Gastrocnemius medialis (tissue), 4 donors: ENCODE results near the gene ANKRD11. TPM values are rescaled to one million over a fixed set of nuclear protein-coding genes. Genes with fewer than 3 reads are reported as not detected.

Experiments
- ATAC-seq, 2 donors: fragments of 150-250 bp; one replicate each; pipeline ENCODE4 v1.9.1; 2016
- DNase-seq, 2 donors: peaks; one replicate each; pipeline ENCODE4 v3.0.0-alpha.2; 2019
- H3K27ac ChIP-seq, 4 donors: fragments of 200-600 bp; sonication (generic); 1 replicate in 1 of 4; 2 replicates in 3 of 4; pipeline ENCODE4 v1.5.1; 2016 to 2018; ENCODE audit warnings: mild to moderate bottlenecking in 2 of 4, moderate library complexity in 1 of 4
- H3K27me3 ChIP-seq, 3 donors: fragments of 200-600 bp; sonication (generic) in 2 of 3; 1 replicate in 1 of 3; 2 replicates in 2 of 3; pipeline versions ENCODE4 v1.5.1 to v1.6.0; 2016 to 2019; ENCODE audit warnings: mild to moderate bottlenecking in 1 of 3, moderate library complexity in 1 of 3
- H3K36me3 ChIP-seq, 2 donors: fragments of 200-600 bp; sonication (generic) in 1 of 2; one replicate each; pipeline ENCODE4 v1.5.1; 2017 to 2018
- H3K4me1 ChIP-seq, 2 donors: fragments of 200-600 bp; sonication (generic) in 1 of 2; one replicate each; pipeline ENCODE4 v1.5.1; 2016 to 2017; ENCODE audit warnings: mild to moderate bottlenecking in 2 of 2
- H3K4me3 ChIP-seq, 4 donors: fragments of 200-600 bp; sonication (generic) in 3 of 4; 1 replicate in 1 of 4; 2 replicates in 3 of 4; pipeline ENCODE4 v1.5.1; 2016 to 2019; ENCODE audit warnings: mild to moderate bottlenecking in 2 of 4
- H3K9me3 ChIP-seq, 3 donors: fragments of 200-600 bp; sonication (generic) in 2 of 3; 1 replicate in 1 of 3; 2 replicates in 2 of 3; pipeline ENCODE4 v1.5.1; 2016 to 2019
- CTCF ChIP-seq, 5 experiments: fragments of 450-650 bp in 3 of 5; fragments of 200-600 bp in 2 of 5; sonication (generic) in 2 of 5; IDR thresholded peaks in 4 of 5; conservative IDR thresholded peaks in 1 of 5; 1 replicate in 4 of 5; 2 replicates in 1 of 5; pipeline ENCODE4 v1.5.1; 2016 to 2019; ENCODE audit warnings: antibody characterized with exemption in 5 of 5, mild to moderate bottlenecking in 3 of 5, moderate library complexity in 3 of 5
- POLR2A ChIP-seq, 2 donors: fragments of 450-650 bp; IDR thresholded peaks; one replicate each; pipeline ENCODE4 v1.6.1; 2017; ENCODE audit warnings: antibody characterized with exemption in 2 of 2, mild to moderate bottlenecking in 2 of 2, moderate library complexity in 2 of 2
- in situ Hi-C, 4 donors: fragments of 200-750 bp; cut with MboI; loops; one replicate each; pipeline versions ENCODE4 v1.15.0 to v1.8.0; 2017; ENCODE audit warnings: low sequenced_read_pairs in 4 of 4
- intact Hi-C: fragments of 100-400 bp; cut with DNase I; formaldehyde crosslinking; loops from one replicate; pipeline ENCODE4 v1.15.1; 2023; ENCODE audit warnings: low total_unique reads
- total RNA-seq, 4 donors: library from RNA; depleted of rRNA; stranded (reverse); fragments of >200 nt; gene quantifications; one replicate each; pipeline versions ENCODE4 v1.1.0 to v1.2.3, GENCODE V29; 2016

The ANKRD11 gene
- total RNA-seq, 4 donors from 2014 or later = 26.0 to 77.0 (median 55.0) TPM

GRCh38 chr16:89453501-89454321 is 36.6 kb downstream of the ANKRD11 start:
- intact Hi-C loops (no loop called here), in situ Hi-C loops (no loop called here)
- Histone ChIP-seq H3K27ac (peak overlapping the region in 3 of 4 donors; percentile 13 to 53 (median 41)), H3K4me1 (peaks cover 44 to 45% of the 10 kb centered on the region in 2 donors), H3K4me3 (no peak overlapping the region), H3K27me3 (no peaks in the 10 kb centered on the region), H3K9me3 (no peaks in the 10 kb centered on the region), H3K36me3 (no peaks in the 10 kb centered on the region)
- TF ChIP-seq CTCF (IDR thresholded peaks at IDR 0.05 in 4 of 5, conservative IDR thresholded peaks at IDR 0.05 in 1 of 5) (peak in 3 of 5 experiments; percentile 26 to 31 (median 28)), POLR2A (IDR thresholded peaks at IDR 0.05) (no peak)
- DNase-seq (peak in 1 of 2 donors; percentile 45), ATAC-seq (peak in 1 of 2 donors; percentile 57)

GRCh38 chr16:89452925-89453324 is 37.4 kb downstream of the ANKRD11 start:
- peaks cover 46 to 51% of the 10 kb centered on the region in 2 donors for H3K4me1 ChIP-seq
- intact Hi-C loops = no loop called here

GRCh38 chr16:89452241-89452640 is 38.1 kb downstream of the ANKRD11 start:
- no peaks in the 10 kb centered on the region for H3K27me3 ChIP-seq
- ATAC-seq (peak in 1 of 2 donors; percentile 40), DNase-seq (no peak)
- intact Hi-C loops = no loop called here
- no peaks in the 10 kb centered on the region for H3K36me3 ChIP-seq
- TF ChIP-seq POLR2A (IDR thresholded peaks at IDR 0.05) (no peak), CTCF (IDR thresholded peaks at IDR 0.05 in 4 of 5, conservative IDR thresholded peaks at IDR 0.05 in 1 of 5) (no peak)
- no peak overlapping the region for H3K4me3 ChIP-seq
- H3K9me3 ChIP-seq = no peaks in the 10 kb centered on the region
- H3K27ac ChIP-seq = peak overlapping the region in 1 of 4 donors; percentile 18
- peaks cover 51 to 58% of the 10 kb centered on the region in 2 donors for H3K4me1 ChIP-seq
- in situ Hi-C loops = no loop called here

More at GRCh38 chr16:89452925-89453324, 37.4 kb downstream of the ANKRD11 start:
- DNase-seq = no peak
- TF ChIP-seq CTCF (IDR thresholded peaks at IDR 0.05 in 4 of 5, conservative IDR thresholded peaks at IDR 0.05 in 1 of 5) (no peak), POLR2A (IDR thresholded peaks at IDR 0.05) (no peak)
- no peak for ATAC-seq
- H3K4me3 ChIP-seq = no peak overlapping the region
- no peaks in the 10 kb centered on the region for H3K9me3 ChIP-seq
- in situ Hi-C loops = no loop called here
- H3K27ac ChIP-seq = peak overlapping the region in 2 of 4 donors; percentile 13 to 53
- no peaks in the 10 kb centered on the region for H3K27me3 ChIP-seq
- H3K36me3 ChIP-seq = no peaks in the 10 kb centered on the region

GRCh38 chr16:89450537-89450936 is 39.8 kb downstream of the ANKRD11 start:
- Histone ChIP-seq H3K27me3 (no peaks in the 10 kb centered on the region), H3K9me3 (no peaks in the 10 kb centered on the region), H3K4me3 (no peak overlapping the region), H3K4me1 (peaks cover 60 to 73% of the 10 kb centered on the region in 2 donors), H3K27ac (no peak overlapping the region), H3K36me3 (no peaks in the 10 kb centered on the region)
- no peak for TF ChIP-seq CTCF (IDR thresholded peaks at IDR 0.05 in 4 of 5, conservative IDR thresholded peaks at IDR 0.05 in 1 of 5)
- TF ChIP-seq POLR2A (IDR thresholded peaks at IDR 0.05) = no peak
- intact Hi-C loops = no loop called here
- in situ Hi-C loops = no loop called here
- DNase-seq (no peak), ATAC-seq (no peak)
